MG63 (cell line): ENCODE results near the gene KLHL6. TPM values are rescaled to one million over a fixed set of nuclear protein-coding genes. Genes with fewer than 3 reads are reported as not detected.
"Not testable (repeated sequence)": the region's sequence is repeated elsewhere in the genome, so short reads cannot be mapped to it uniquely, and the experiment has no call there.

Source experiments
- DNase-seq: peaks from one replicate; pipeline ENCODE4 v3.0.0-alpha.2; 2020
- H3K27me3 ChIP-seq: fragments of 250-450 bp; sonication (Bioruptor Pico); 2 replicates; pipeline ENCODE4 v1.5.1; 2020; ENCODE audit warnings: mild to moderate bottlenecking, moderate library complexity
- H3K36me3 ChIP-seq: fragments of 250-450 bp; sonication (Bioruptor Pico); 2 replicates; pipeline ENCODE4 v1.5.1; 2020; ENCODE audit warnings: mild to moderate bottlenecking, moderate library complexity
- H3K4me3 ChIP-seq: fragments of 250-450 bp; sonication (Bioruptor Pico); 2 replicates; pipeline ENCODE4 v1.5.1; 2020; ENCODE audit warnings: mild to moderate bottlenecking, moderate library complexity
- H3K9me3 ChIP-seq: fragments of 250-450 bp; sonication (Bioruptor Pico); 2 replicates; pipeline ENCODE4 v1.5.1; 2020; ENCODE audit warnings: mild to moderate bottlenecking, moderate library complexity
- total RNA-seq: library from RNA; depleted of rRNA; stranded (reverse); fragments of >200 nt; shearing (Covaris generic); gene quantifications from 2 replicates; pipeline ENCODE4 v1.2.3, GENCODE V29; 2014; ENCODE audit warnings: low replicate concordance

Gene KLHL6
- total RNA-seq, 1 experiment from 2014 or later = not detected

GRCh38 chr3:183578179-183578578 lies 22.7 kb upstream of the KLHL6 start:
- no peak overlapping the region for H3K4me3 ChIP-seq
- no peaks in the 10 kb centered on the region; the same call in 1 of the 2 replicates for H3K9me3 ChIP-seq
- H3K36me3 ChIP-seq = no peaks in the 10 kb centered on the region
- DNase-seq = no peak
- peaks cover 20% of the 10 kb centered on the region for H3K27me3 ChIP-seq

- no peak for DNase-seq
- Histone ChIP-seq H3K36me3 (no peaks in the 10 kb centered on the region), H3K27me3 (peaks cover 20% of the 10 kb centered on the region), H3K9me3 (no peaks in the 10 kb centered on the region; the same call in 1 of the 2 replicates), H3K4me3 (no peak overlapping the region)
Measured at GRCh38 chr3:183577346-183577745, 21.8 kb upstream of the KLHL6 start.

GRCh38 chr3:183576487-183577107 lies 21.1 kb upstream of the KLHL6 start:
- H3K9me3 ChIP-seq = no peaks in the 10 kb centered on the region; the same call in 1 of the 2 replicates
- no peak overlapping the region for H3K4me3 ChIP-seq
- no peaks in the 10 kb centered on the region for H3K36me3 ChIP-seq
- peak; percentile 36 for DNase-seq
- peaks cover 20% of the 10 kb centered on the region for H3K27me3 ChIP-seq

- no peak for DNase-seq
- peaks cover 11% of the 10 kb centered on the region; the same call in 1 of the 2 replicates for H3K27me3 ChIP-seq
Measured at GRCh38 chr3:183572935-183573334, 17.4 kb upstream of the KLHL6 start.

GRCh38 chr3:183570191-183570590 lies 14.7 kb upstream of the KLHL6 start:
- H3K36me3 ChIP-seq, DNase-seq, H3K27me3 ChIP-seq, H3K9me3 ChIP-seq, H3K4me3 ChIP-seq: not testable (repeated sequence)

More at GRCh38 chr3:183572935-183573334, 17.4 kb upstream of the KLHL6 start:
- H3K36me3 ChIP-seq = no peaks in the 10 kb centered on the region
- H3K9me3 ChIP-seq = no peaks in the 10 kb centered on the region
- H3K4me3 ChIP-seq = no peak overlapping the region

GRCh38 chr3:183566880-183567279 lies 11.4 kb upstream of the KLHL6 start:
- H3K9me3 ChIP-seq = no peaks in the 10 kb centered on the region
- H3K4me3 ChIP-seq = no peak overlapping the region
- no peak for DNase-seq
- H3K36me3 ChIP-seq = no peaks in the 10 kb centered on the region
- H3K27me3 ChIP-seq = peaks cover 7% of the 10 kb centered on the region; the same call in 1 of the 2 replicates

- H3K9me3 ChIP-seq = no peaks in the 10 kb centered on the region
- 0 out of 2 replicates have a peak, but pooled peaks cover under 1% of the 10 kb centered on the region for H3K27me3 ChIP-seq
- no peaks in the 10 kb centered on the region for H3K36me3 ChIP-seq
- H3K4me3 ChIP-seq = no peak overlapping the region
- no peak for DNase-seq
Measured at GRCh38 chr3:183564046-183564445, 8.5 kb upstream of the KLHL6 start.

- no peak overlapping the region for H3K4me3 ChIP-seq
- DNase-seq = no peak
- H3K9me3 ChIP-seq = no peaks in the 10 kb centered on the region
- no peaks in the 10 kb centered on the region for H3K27me3 ChIP-seq
- no peaks in the 10 kb centered on the region for H3K36me3 ChIP-seq
Measured at GRCh38 chr3:183563536-183563874, 8.0 kb upstream of the KLHL6 start.

- no peaks in the 10 kb centered on the region for H3K9me3 ChIP-seq
- no peaks in the 10 kb centered on the region for H3K36me3 ChIP-seq
- DNase-seq = no peak
- no peaks in the 10 kb centered on the region for H3K27me3 ChIP-seq
- H3K4me3 ChIP-seq = no peak overlapping the region
Measured at GRCh38 chr3:183560607-183561006, 5.1 kb upstream of the KLHL6 start.

- DNase-seq = no peak
- H3K4me3 ChIP-seq = no peak overlapping the region
- no peaks in the 10 kb centered on the region for H3K9me3 ChIP-seq
- H3K27me3 ChIP-seq = no peaks in the 10 kb centered on the region
- no peaks in the 10 kb centered on the region for H3K36me3 ChIP-seq
Measured at GRCh38 chr3:183558495-183558894, 3.0 kb upstream of the KLHL6 start.

- Histone ChIP-seq H3K27me3 (no peaks in the 10 kb centered on the region), H3K9me3 (no peaks in the 10 kb centered on the region), H3K4me3 (no peak overlapping the region), H3K36me3 (no peaks in the 10 kb centered on the region)
- no peak for DNase-seq
Measured at GRCh38 chr3:183556722-183557121, 1.2 kb upstream of the KLHL6 start.

GRCh38 chr3:183554377-183554776 lies 1.1 kb downstream of the KLHL6 start:
- Histone ChIP-seq H3K27me3 (no peaks in the 10 kb centered on the region), H3K9me3 (no peaks in the 10 kb centered on the region), H3K36me3 (no peaks in the 10 kb centered on the region), H3K4me3 (no peak overlapping the region)
- no peak for DNase-seq

- no peaks in the 10 kb centered on the region for H3K27me3 ChIP-seq
- no peaks in the 10 kb centered on the region for H3K9me3 ChIP-seq
- no peak for DNase-seq
- H3K4me3 ChIP-seq = no peak overlapping the region
- H3K36me3 ChIP-seq = no peaks in the 10 kb centered on the region
Measured at GRCh38 chr3:183553334-183554026, 2.0 kb downstream of the KLHL6 start.

GRCh38 chr3:183551930-183552329 lies 3.6 kb downstream of the KLHL6 start:
- no peak overlapping the region for H3K4me3 ChIP-seq
- H3K27me3 ChIP-seq = no peaks in the 10 kb centered on the region
- no peak for DNase-seq
- no peaks in the 10 kb centered on the region for H3K9me3 ChIP-seq
- H3K36me3 ChIP-seq = no peaks in the 10 kb centered on the region

GRCh38 chr3:183548262-183548769 lies 7.2 kb downstream of the KLHL6 start:
- H3K27me3 ChIP-seq = no peaks in the 10 kb centered on the region
- no peaks in the 10 kb centered on the region for H3K36me3 ChIP-seq
- no peaks in the 10 kb centered on the region for H3K9me3 ChIP-seq
- DNase-seq = peak; percentile 55
- H3K4me3 ChIP-seq = no peak overlapping the region

GRCh38 chr3:183546625-183547024 lies 8.9 kb downstream of the KLHL6 start:
- Histone ChIP-seq H3K4me3 (no peak overlapping the region), H3K27me3 (no peaks in the 10 kb centered on the region), H3K36me3 (no peaks in the 10 kb centered on the region), H3K9me3 (no peaks in the 10 kb centered on the region)
- DNase-seq = no peak

- no peak for DNase-seq
- no peaks in the 10 kb centered on the region for H3K36me3 ChIP-seq
Measured at GRCh38 chr3:183545708-183546107, 9.8 kb downstream of the KLHL6 start.

GRCh38 chr3:183542355-183542754 lies 13.2 kb downstream of the KLHL6 start:
- Histone ChIP-seq H3K36me3 (no peaks in the 10 kb centered on the region), H3K4me3 (no peak overlapping the region), H3K9me3 (no peaks in the 10 kb centered on the region), H3K27me3 (no peaks in the 10 kb centered on the region)
- no peak for DNase-seq

More at GRCh38 chr3:183545708-183546107, 9.8 kb downstream of the KLHL6 start:
- no peak overlapping the region for H3K4me3 ChIP-seq
- no peaks in the 10 kb centered on the region for H3K9me3 ChIP-seq
- no peaks in the 10 kb centered on the region for H3K27me3 ChIP-seq
